K562 (cell line): ENCODE data around the gene KLHL20. TPM values are rescaled to one million over a fixed set of nuclear protein-coding genes. Genes with fewer than 3 reads are reported as not detected.

ENCODE experiments used
- CHD7 ChIP-seq: fragments of 200-600 bp; sonication (generic); IDR thresholded peaks from one replicate; pipeline ENCODE4 v1.6.1; 2012; ENCODE audit warnings: mild to moderate bottlenecking, low read depth, low read length, inconsistent platforms
- EWSR1 ChIP-seq: fragments of 450-650 bp; IDR thresholded peaks from 2 replicates; pipeline ENCODE4 v1.6.1; 2018; ENCODE audit warnings: borderline replicate concordance, mild to moderate bottlenecking, low read depth, moderate library complexity; ENCODE audit not compliant: partially characterized antibody
- MTF1 ChIP-seq: fragments of 250-450 bp; sonication (Bioruptor Pico); IDR thresholded peaks from 2 replicates; pipeline ENCODE4 v1.9.0; 2021; ENCODE audit warnings: moderate library complexity, mild to moderate bottlenecking, inconsistent platforms, borderline replicate concordance
- PCBP1 ChIP-seq: fragments of 200-400 bp; formaldehyde crosslinking; IDR thresholded peaks from 2 replicates; pipeline ENCODE4 v1.6.1; 2018; ENCODE audit warnings: mild to moderate bottlenecking, low read depth, low read length; ENCODE audit not compliant: poor library complexity, severe bottlenecking
- PCBP2 ChIP-seq: fragments of 200-400 bp; formaldehyde crosslinking; IDR thresholded peaks from 2 replicates; pipeline ENCODE4 v1.6.1; 2018; ENCODE audit warnings: low read length, low read depth, mild to moderate bottlenecking, moderate library complexity; ENCODE audit not compliant: poor library complexity, severe bottlenecking
- RAD21 ChIP-seq, 2 experiments: fragments of 250-450 bp in 1 of 2; fragments of 450-650 bp in 1 of 2; sonication (Bioruptor Pico) in 1 of 2; formaldehyde crosslinking in 1 of 2; IDR thresholded peaks in 1 of 2; conservative IDR thresholded peaks in 1 of 2; 2 replicates each; pipeline versions ENCODE4 v1.4.0 to v1.8.0; 2020 to 2022; ENCODE audit warnings: mild to moderate bottlenecking in 2 of 2, moderate library complexity in 1 of 2
- ZBTB17 ChIP-seq: fragments of 450-650 bp; formaldehyde crosslinking; IDR thresholded peaks from 2 replicates; pipeline ENCODE4 v1.4.0; 2020; ENCODE audit warnings: mild to moderate bottlenecking
- ZBTB43 ChIP-seq: sonication (generic); formaldehyde crosslinking; IDR thresholded peaks from 2 replicates; pipeline ENCODE4 v1.8.0; 2023; ENCODE audit warnings: mild to moderate bottlenecking, missing genetic modification reagents
- ZFP30 ChIP-seq: fragments of 250-450 bp; sonication (Bioruptor Pico); IDR thresholded peaks from 2 replicates; pipeline ENCODE4 v1.8.0; 2022; ENCODE audit warnings: moderate library complexity, mild to moderate bottlenecking, inconsistent platforms, borderline replicate concordance
- ZNF277 ChIP-seq: fragments of 250-450 bp; sonication (Bioruptor Pico); IDR thresholded peaks from 2 replicates; pipeline ENCODE4 v1.8.0; 2022; ENCODE audit warnings: inconsistent platforms, mild to moderate bottlenecking, moderate library complexity, borderline replicate concordance
- ZSCAN32 ChIP-seq: fragments of 450-650 bp; formaldehyde crosslinking; IDR thresholded peaks from 2 replicates; pipeline ENCODE4 v1.4.0; 2020; ENCODE audit warnings: mild to moderate bottlenecking, moderate library complexity
- polyA plus RNA-seq, 8 experiments: library from polyadenylated mRNA; depleted of rRNA in 4 of 8; stranded (reverse) in 5 of 8; unstranded in 3 of 8; fragments of >200 nt; fragmentation: Nextera tagmentation in 2 of 8; fragmentation: Illumina TruSeq in 1 of 8; extraction: Ambion mirVana in 2 of 8; extraction: Trizol in 1 of 8; gene quantifications; 2 replicates each; pipeline versions ENCODE4 v1.2.1 to v1.2.3, GENCODE V29; 2011 to 2014; ENCODE audit warnings: inconsistent platforms in 1 of 8, missing spikeins in 1 of 8
- total RNA-seq, 7 experiments: library from RNA; depleted of rRNA in 6 of 7; stranded (reverse); fragments of >200 nt in 6 of 7; fragmentation: Illumina TruSeq in 2 of 7; extraction: Trizol in 2 of 7; gene quantifications; 2 replicates each; pipeline versions ENCODE4 v1.2.1 to v1.2.3, GENCODE V29; 2011 to 2021; ENCODE audit warnings: low replicate concordance in 1 of 7

Gene KLHL20
- total and polyA plus RNA-seq, 9 of the 15 experiments (the other 6 are each of a cell fraction or from before 2014, with no cell fraction given): 8.9 to 23.2 (median 16.8) TPM

- TF ChIP-seq CHD7: no peak
- no peak for TF ChIP-seq ZFP30 (CRISPR knock-in tag)
- TF ChIP-seq RAD21 (CRISPR knock-in tag; conservative IDR thresholded peaks at IDR 0.05 in 1 of 2, IDR thresholded peaks at IDR 0.05 in 1 of 2): peak; percentile 20 to 54; a peak in 3 of 4 replicates
- no peak for TF ChIP-seq PCBP2
- no peak for TF ChIP-seq ZNF277
- no peak for TF ChIP-seq ZSCAN32 (CRISPR knock-in tag)
- no peak for TF ChIP-seq PCBP1
- no peak for TF ChIP-seq MTF1
- TF ChIP-seq ZBTB43 (CRISPR knock-in tag): 0 out of 2 replicates have a peak, but pooled peaks have one; percentile 75
- TF ChIP-seq ZBTB17 (CRISPR knock-in tag): peak; percentile 61; the same call in 1 of the 2 replicates
- TF ChIP-seq EWSR1: no peak
Measured at GRCh38 chr1:173714759-173715537, at the start of gene KLHL20 (continued).
